Liver (tissue), 9 donors: ENCODE measurements around the gene TBC1D10A. TPM values are rescaled to one million over a fixed set of nuclear protein-coding genes. Genes with fewer than 3 reads are reported as not detected.

Source experiments
- DNase-seq: peaks from one replicate; pipeline ENCODE4 v3.0.0-alpha.2; 2017; ENCODE audit warnings: low spot score
- H3K27ac ChIP-seq, 2 donors: one replicate each; pipeline ENCODE4 v1.7.0; 2013; ENCODE audit warnings: inconsistent platforms in 2 of 2, low read length in 2 of 2, control low read depth in 1 of 2, low read depth in 1 of 2, mild to moderate bottlenecking in 1 of 2
- H3K27me3 ChIP-seq, 4 donors: one replicate each; pipeline versions ENCODE4 v1.6.1 to v1.7.0; 2013; ENCODE audit warnings: low read length in 3 of 4, inconsistent platforms in 1 of 4, mild to moderate bottlenecking in 1 of 4, moderate library complexity in 1 of 4; ENCODE audit not compliant: control insufficient read depth in 4 of 4, insufficient read depth in 4 of 4
- H3K36me3 ChIP-seq, 4 donors: one replicate each; pipeline versions ENCODE4 v1.6.1 to v1.7.0; 2013; ENCODE audit warnings: low read length in 3 of 4, mild to moderate bottlenecking in 3 of 4, low read depth in 1 of 4, moderate library complexity in 1 of 4; ENCODE audit not compliant: control insufficient read depth in 4 of 4, insufficient read depth in 3 of 4
- H3K4me1 ChIP-seq, 4 donors: one replicate each; pipeline versions ENCODE4 v1.6.1 to v1.7.0; 2013; ENCODE audit warnings: low read length in 3 of 4, mild to moderate bottlenecking in 3 of 4, moderate library complexity in 1 of 4; ENCODE audit not compliant: control insufficient read depth in 4 of 4, insufficient read depth in 4 of 4
- H3K4me3 ChIP-seq, 3 donors: one replicate each; pipeline versions ENCODE4 v1.6.1 to v1.7.0; 2013; ENCODE audit warnings: low read length in 3 of 3, control low read depth in 1 of 3, low read depth in 1 of 3, mild to moderate bottlenecking in 1 of 3
- H3K9ac ChIP-seq, 2 donors: one replicate each; pipeline ENCODE4 v1.7.0; 2013; ENCODE audit warnings: low read length in 2 of 2, mild to moderate bottlenecking in 2 of 2, moderate library complexity in 2 of 2, control low read depth in 1 of 2, low read depth in 1 of 2
- H3K9me3 ChIP-seq, 4 donors: one replicate each; pipeline versions ENCODE4 v1.6.1 to v1.7.0; 2013; ENCODE audit warnings: low read length in 3 of 4; ENCODE audit not compliant: control insufficient read depth in 4 of 4
- CTCF ChIP-seq: fragments of 150-350 bp; IDR thresholded peaks from 2 replicates; pipeline ENCODE4 v1.5.1; 2017; ENCODE audit warnings: improper control_type of control experiment, low read depth, low read length; ENCODE audit not compliant: missing input control
- EGR1 ChIP-seq, 2 donors: IDR thresholded peaks; 2 replicates each; pipeline ENCODE4 v1.6.1; 2016 to 2018; ENCODE audit warnings: antibody characterized with exemption in 2 of 2, low read depth in 2 of 2
- FOXA1 ChIP-seq: IDR thresholded peaks from 2 replicates; pipeline ENCODE4 v1.6.1; 2016; ENCODE audit warnings: antibody characterized with exemption
- FOXA2 ChIP-seq: IDR thresholded peaks from 2 replicates; pipeline ENCODE4 v1.6.1; 2016; ENCODE audit warnings: antibody characterized with exemption
- HNF4G ChIP-seq: IDR thresholded peaks from 2 replicates; pipeline ENCODE4 v1.6.1; 2016; ENCODE audit warnings: antibody characterized with exemption
- JUND ChIP-seq, 2 donors: IDR thresholded peaks; 2 replicates each; pipeline ENCODE4 v1.6.1; 2016; ENCODE audit warnings: antibody characterized with exemption in 2 of 2
- NR2F2 ChIP-seq: IDR thresholded peaks from 2 replicates; pipeline ENCODE4 v1.6.1; 2016; ENCODE audit warnings: antibody characterized with exemption
- RAD21 ChIP-seq, 2 donors: IDR thresholded peaks; 2 replicates each; pipeline ENCODE4 v1.6.1; 2016; ENCODE audit warnings: antibody characterized with exemption in 2 of 2, mild to moderate bottlenecking in 2 of 2
- REST ChIP-seq: IDR thresholded peaks from 2 replicates; pipeline ENCODE4 v1.6.1; 2016; ENCODE audit warnings: antibody characterized with exemption, mild to moderate bottlenecking
- RXRA ChIP-seq, 2 donors: IDR thresholded peaks; 2 replicates each; pipeline ENCODE4 v1.6.1; 2017 to 2018; ENCODE audit warnings: antibody characterized with exemption in 2 of 2, mild to moderate bottlenecking in 1 of 2
- SP1 ChIP-seq: IDR thresholded peaks from 2 replicates; pipeline ENCODE4 v1.6.1; 2018; ENCODE audit warnings: antibody characterized with exemption, mild to moderate bottlenecking
- TAF1 ChIP-seq: conservative IDR thresholded peaks from 2 replicates; pipeline ENCODE4 v1.6.1; 2016; ENCODE audit warnings: antibody characterized with exemption, mild to moderate bottlenecking
- YY1 ChIP-seq: IDR thresholded peaks from 2 replicates; pipeline ENCODE4 v1.6.1; 2016; ENCODE audit warnings: antibody characterized with exemption, mild to moderate bottlenecking
- WGBS: extraction: QIAGEN DNeasy Blood & Tissue Kit; methylation state at CpG from one replicate; pipeline ENCODE4 v1.1.7; 2013; 5-methylcytosine and 5-hydroxymethylcytosine counted together
- polyA plus RNA-seq, 2 donors: library from polyadenylated mRNA; stranded (reverse) in 1 of 2; unstranded in 1 of 2; fragments of 200-250 nt in 1 of 2; fragments of >200 nt in 1 of 2; fragmentation: Nextera tagmentation in 1 of 2; extraction: Ambion mirVana in 1 of 2; gene quantifications; one replicate each; pipeline versions ENCODE4 v1.2.1 to v1.2.3, GENCODE V29; 2013 to 2015
- total RNA-seq, 2 donors: library from RNA; depleted of rRNA; stranded (reverse); fragments of >200 nt; gene quantifications; one replicate each; pipeline ENCODE4 v1.2.3, GENCODE V29; 2014
- donor health status: healthy.
- donor health status: healthy.
- donor health status: healthy.
- donor health status: healthy.
- donor health status: healthy.

TBC1D10A gene
- total and polyA plus RNA-seq, 4 donors = 3.6 to 9.2 (median 8.2) TPM

GRCh38 chr22:30348404-30348803 lies 21.7 kb upstream of the TBC1D10A start:
- Histone ChIP-seq H3K27ac (no peak overlapping the region), H3K9ac (no peak overlapping the region), H3K36me3 (peaks cover 34 to 82% (median 63%) of the 10 kb centered on the region in 4 donors), H3K27me3 (no peaks in the 10 kb centered on the region), H3K4me3 (no peak overlapping the region), H3K4me1 (no peaks in the 10 kb centered on the region), H3K9me3 (no peaks in the 10 kb centered on the region)
- 90% methylated on average over 4 of the region's 4 CpGs for WGBS
- TF ChIP-seq RXRA (IDR thresholded peaks at IDR 0.05) = no peak
- no peak for TF ChIP-seq YY1
- no peak for TF ChIP-seq TAF1
- no peak for TF ChIP-seq REST
- no peak for TF ChIP-seq RAD21 (IDR thresholded peaks at IDR 0.05)
- DNase-seq = no peak

GRCh38 chr22:30347255-30347892 lies 20.6 kb upstream of the TBC1D10A start:
- Histone ChIP-seq H3K27ac (no peak overlapping the region), H3K9ac (no peak overlapping the region), H3K27me3 (no peaks in the 10 kb centered on the region), H3K9me3 (no peaks in the 10 kb centered on the region), H3K36me3 (peaks cover 33 to 86% (median 67%) of the 10 kb centered on the region in 4 donors), H3K4me1 (no peaks in the 10 kb centered on the region), H3K4me3 (no peak overlapping the region)
- 85% methylated on average over 5 of the region's 5 CpGs for WGBS
- no peak for TF ChIP-seq CTCF
- TF ChIP-seq EGR1 (IDR thresholded peaks at IDR 0.05; ENCODE audit: low read depth in 2 of 2) = no peak
- no peak for TF ChIP-seq FOXA2
- no peak for TF ChIP-seq RXRA (IDR thresholded peaks at IDR 0.05)
- no peak for TF ChIP-seq JUND (IDR thresholded peaks at IDR 0.05)
- TF ChIP-seq HNF4G = no peak
- TF ChIP-seq RAD21 (IDR thresholded peaks at IDR 0.05) = no peak
- no peak for TF ChIP-seq FOXA1
- no peak for TF ChIP-seq TAF1
- TF ChIP-seq SP1 = no peak
- TF ChIP-seq NR2F2 = no peak
- no peak for DNase-seq
